ENCODE data around the gene GSTT4.
"Not testable (repeated sequence)": the region's sequence is repeated elsewhere in the genome, so short reads cannot be mapped to it uniquely, and the experiment has no call there.

GSTT4 gene

DNA sequence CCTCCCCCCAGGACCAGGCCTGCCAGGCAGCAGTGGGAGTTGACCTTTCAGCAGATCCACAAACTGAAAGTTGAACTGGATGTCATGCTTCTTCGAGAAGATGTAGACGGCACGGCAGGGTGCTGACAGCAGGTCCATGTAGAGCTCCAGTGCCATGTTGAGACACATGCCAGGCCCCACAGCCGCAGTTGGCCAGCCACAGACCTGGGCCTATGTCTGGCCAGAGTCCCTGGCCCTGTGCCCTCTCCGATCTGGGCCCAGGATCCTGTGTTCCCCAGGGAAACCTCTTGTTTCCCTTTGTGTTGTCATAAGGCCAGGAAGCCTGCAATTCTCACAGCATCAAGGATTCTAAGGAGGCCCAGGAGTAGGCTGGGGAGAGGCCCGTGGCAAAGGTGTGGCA, at the start of gene GSTT4:
TSS of gene GSTT4 (minus strand) at position 253 of the 400 bp plus-strand sequence. CDS start at position 156, 97 bp downstream.
- DNase-seq: no peak

GRCh38 chr22:24054356-24054755, 49.1 kb upstream of the GSTT4 start:
- DNase-seq: no peak

GRCh38 chr22:24053481-24054226, 48.4 kb upstream of the GSTT4 start:
- no peak for DNase-seq

DNA sequence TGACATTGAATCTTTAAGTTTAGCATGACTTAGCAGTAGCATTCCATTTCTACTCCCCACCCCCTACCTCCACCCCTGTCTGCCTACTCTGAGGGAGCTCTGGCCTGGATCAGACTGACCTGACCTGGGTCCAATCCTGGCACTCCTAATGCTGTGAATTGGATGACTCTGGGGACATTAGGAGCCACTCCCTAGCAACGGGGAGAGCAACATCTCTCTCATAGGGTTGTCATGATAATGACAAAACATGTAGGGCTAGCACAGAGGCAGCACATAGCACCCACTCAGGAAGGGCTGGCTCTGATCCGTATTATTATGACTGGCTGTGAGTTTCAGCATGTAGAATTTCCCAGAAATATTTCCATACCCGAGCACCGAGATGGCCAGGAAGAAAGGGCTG, 46.3 kb upstream of the GSTT4 start:
- no peak for DNase-seq

GRCh38 chr22:24051028-24051427, 45.8 kb upstream of the GSTT4 start:
- no peak for DNase-seq

DNA sequence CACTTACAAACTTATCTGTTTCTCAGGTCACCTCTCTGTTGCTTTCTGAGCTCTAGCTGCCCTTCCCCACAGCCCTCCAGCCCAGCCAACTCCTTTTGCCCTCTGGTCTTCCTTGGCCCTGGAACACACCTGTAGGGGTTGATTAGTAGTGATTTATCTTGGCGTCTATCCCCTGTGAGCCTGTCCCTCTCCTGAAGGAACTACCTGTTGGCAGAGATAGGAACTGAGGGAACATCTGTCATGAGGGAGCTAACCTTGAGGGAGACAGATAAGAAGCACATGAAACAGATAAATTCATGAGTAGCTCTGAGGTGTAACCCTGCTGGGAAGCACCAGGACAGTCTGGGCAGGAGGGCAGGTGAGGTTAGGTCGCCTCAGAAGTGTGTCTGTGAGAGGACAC, 44.7 kb upstream of the GSTT4 start:
- DNase-seq: no peak

- no peak for DNase-seq
Measured at GRCh38 chr22:24049211-24049610, 44.0 kb upstream of the GSTT4 start.

DNA sequence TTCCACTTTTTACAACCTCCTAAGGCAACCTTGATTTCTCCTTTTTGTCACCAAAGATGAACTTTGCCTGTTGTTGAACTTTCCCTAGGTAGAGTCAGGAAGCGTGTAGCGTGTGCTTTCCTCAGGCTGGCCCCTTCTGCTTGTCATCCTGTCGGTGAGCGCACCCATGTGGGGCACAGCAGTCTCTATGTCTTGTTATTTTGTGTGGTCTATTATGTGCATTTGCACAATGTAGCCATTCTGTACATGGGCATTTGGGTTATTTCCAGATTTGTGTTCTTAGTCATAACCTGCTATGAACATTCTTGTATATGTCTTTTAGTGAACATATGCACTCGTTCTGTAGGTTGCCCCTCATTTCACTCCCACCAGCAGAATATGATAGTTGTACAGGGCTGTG, 40.8 kb upstream of the GSTT4 start:
- no peak for DNase-seq

- DNase-seq: no peak
Measured at GRCh38 chr22:24043958-24044357, 38.7 kb upstream of the GSTT4 start.

- DNase-seq: not testable (repeated sequence)
Measured at GRCh38 chr22:24043465-24043864, 38.2 kb upstream of the GSTT4 start.

DNA sequence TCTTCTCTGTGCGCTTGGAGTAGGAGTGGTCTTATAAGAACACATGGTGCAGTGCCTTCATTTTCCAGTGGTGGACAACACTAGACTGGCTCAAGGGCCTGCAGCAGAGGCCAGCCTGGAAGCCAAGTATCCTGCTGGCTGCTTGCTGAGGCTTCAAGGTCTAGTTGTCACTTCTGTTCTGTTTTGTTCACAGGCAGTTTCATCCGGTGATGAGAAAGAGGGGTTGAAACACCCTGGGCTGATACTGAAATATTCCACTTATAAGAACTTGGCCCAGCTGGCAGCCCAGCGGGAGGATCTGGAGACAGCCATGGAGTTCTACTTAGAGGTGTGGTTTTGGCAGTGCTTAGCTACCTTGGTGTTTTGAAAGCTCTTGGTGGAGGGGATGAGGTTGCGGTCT, 35.7 kb upstream of the GSTT4 start:
- DNase-seq: no peak

- no peak for DNase-seq
Measured at GRCh38 chr22:24039046-24039445, 33.8 kb upstream of the GSTT4 start.

- peak; percentile 16 for DNase-seq
Measured at GRCh38 chr22:24037851-24038765, 32.9 kb upstream of the GSTT4 start.

DNA sequence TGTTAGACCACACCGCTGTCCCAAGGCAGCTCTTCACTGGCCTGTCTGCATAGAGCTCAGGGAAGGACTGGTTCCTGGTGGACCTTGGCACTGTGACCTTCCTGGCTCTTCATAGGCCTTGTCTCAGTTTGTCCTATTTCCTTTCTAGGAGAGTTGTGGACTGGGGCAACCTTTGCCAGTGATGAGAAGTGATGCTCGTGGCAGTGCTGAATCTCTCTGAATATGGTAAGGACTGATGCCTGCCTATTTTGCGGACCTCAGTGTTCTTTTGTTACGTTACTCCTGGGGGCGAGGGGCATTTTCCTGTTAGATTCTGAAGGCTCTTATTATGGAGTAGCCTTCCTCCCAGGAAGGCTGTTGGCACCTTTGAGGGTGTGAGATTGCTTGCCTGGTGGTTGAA, 30.0 kb upstream of the GSTT4 start:
- no peak for DNase-seq

DNA sequence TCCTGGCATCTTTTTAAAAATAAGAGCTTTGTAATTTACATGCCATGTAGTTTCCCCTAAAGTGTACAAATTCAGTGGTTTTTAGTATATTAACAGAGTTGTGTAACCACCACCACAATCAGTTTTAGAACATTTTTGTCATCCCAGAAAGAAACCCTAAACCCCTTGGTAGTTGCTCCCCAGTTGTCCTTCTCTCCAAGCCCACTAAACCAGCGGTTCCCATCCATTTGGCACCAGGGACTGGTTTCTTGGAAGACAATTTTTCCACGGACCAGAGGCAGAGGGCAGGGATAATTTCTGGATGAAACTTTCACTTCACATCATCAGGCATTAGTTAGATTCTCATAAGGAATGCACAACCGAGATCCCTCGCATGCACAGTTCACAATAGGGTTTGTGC, 28.5 kb upstream of the GSTT4 start:
- DNase-seq: no peak

DNA sequence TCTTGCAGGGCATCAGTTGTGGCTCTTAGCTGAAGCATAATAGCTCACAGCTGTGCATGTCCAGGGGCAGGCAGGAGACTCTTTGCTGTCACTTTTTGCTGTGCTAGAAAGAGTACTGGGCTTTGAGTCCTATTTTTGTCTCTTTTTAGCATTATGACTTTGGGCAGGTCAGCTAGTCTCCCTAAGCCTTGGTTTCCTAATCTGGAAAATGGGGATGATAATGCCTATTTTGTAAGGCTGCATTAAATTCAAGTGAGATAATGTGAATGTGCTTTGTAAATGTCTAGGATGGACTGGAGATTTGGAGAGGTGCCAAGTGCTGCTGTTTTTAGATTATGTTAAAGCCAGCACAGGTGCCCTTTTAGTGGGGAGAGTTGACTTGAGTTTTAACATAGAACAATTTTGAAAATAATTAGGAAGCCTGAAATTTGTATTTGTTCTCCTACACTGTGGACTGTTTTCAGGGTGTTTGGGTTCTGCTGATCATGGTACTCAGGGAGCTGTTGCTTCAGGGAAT, 25.0 kb upstream of the GSTT4 start:
- no peak for DNase-seq

DNA sequence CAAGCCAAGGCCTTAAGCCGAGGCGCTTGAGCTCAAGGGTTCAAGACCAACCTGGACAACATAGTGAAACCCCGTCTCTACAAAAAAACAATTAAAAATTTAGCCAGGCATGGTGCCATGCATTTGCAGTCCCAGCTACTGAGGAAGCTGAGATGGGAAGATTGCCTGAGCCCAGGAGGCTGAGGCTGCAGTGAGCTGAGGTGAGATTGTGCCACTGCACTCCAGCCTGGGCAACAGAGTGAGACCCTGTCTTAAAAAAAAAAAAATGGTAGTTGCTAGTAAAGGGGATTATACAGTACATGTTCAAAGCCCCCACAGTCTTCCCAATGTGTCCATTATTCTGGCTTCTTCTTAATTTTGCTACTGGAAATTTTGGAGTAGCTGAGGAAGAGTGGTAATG, 24.1 kb upstream of the GSTT4 start:
- no peak for DNase-seq

GRCh38 chr22:24028533-24028932, 23.3 kb upstream of the GSTT4 start:
- no peak for DNase-seq

DNA sequence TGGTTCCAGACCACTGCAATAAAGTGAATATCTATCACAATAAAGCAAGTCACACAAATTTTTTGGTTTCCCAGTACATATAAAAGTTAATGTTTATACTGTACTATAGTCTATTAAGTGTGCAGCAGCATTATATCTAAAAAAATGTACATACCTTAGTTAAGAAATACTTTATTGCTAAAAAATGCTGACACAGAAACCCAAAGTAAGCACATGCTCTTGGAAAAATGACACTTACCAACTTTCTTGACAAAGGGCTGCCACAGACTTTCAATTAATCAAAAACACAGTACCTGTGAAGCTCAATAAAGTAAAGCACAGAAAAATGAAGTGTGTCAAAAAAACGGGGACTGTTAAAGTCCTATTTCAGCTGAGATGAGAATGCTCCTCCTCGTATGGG, 22.7 kb upstream of the GSTT4 start:
- no peak for DNase-seq

GRCh38 chr22:24027389-24027975, 22.2 kb upstream of the GSTT4 start:
- DNase-seq: no peak

DNA sequence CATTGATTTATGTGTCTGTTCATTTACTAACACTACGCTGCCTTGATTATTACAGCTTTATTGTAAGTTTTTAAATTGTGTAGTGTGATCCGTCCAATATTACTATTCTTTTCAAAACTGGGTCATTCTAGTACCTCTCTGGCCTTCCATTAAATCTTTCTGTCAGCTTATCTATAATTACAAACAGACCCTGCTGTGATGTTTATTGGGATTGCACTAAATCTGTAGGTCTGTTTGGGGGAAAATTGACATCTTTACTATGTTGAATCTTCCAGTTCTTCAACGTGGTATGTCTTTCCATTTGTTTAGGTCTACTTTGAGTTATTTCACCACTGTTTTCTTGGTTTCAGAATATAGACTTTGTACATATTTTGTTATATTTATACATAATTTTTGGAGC, 21.5 kb upstream of the GSTT4 start:
- no peak for DNase-seq

DNA sequence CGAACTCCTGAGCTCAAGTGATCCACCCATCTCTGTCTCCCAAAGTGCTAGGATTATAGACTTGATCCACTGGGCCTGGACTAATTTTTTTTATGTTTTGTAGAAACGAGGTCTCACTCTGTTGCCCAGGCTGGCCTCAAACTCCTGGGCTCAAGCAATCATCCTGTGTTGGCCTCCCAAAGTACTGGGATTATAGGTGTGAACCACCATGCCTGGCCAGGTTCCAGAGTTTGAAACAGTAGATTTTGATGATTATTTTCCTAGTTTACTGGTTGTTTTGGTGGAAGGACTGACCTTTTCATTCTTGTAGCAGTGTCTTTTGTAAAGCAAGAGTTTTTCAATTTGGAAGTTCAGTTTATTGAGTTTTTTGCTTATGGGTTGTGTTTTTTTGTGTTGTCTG, 20.8 kb upstream of the GSTT4 start:
- DNase-seq: no peak

DNA sequence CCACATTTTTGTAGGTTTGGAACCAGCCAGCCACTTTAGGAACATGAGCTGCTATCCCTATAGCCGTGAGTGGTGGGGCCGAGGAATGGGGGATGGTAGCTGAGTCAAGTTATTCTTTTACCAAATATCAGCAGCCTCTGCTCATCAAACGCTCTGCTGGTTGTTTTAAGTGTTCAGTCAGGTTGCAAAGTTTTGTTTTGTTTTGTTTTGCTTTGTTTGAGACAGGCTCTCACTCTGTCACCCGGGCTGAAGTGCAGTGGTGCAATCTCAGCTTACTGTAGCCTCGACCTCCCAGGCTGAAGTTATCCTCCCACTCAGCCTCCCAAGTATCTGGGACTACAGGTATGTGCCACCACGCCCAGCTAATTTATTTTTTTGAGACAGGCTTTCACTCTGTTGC, 20.2 kb upstream of the GSTT4 start:
- DNase-seq: no peak

DNA sequence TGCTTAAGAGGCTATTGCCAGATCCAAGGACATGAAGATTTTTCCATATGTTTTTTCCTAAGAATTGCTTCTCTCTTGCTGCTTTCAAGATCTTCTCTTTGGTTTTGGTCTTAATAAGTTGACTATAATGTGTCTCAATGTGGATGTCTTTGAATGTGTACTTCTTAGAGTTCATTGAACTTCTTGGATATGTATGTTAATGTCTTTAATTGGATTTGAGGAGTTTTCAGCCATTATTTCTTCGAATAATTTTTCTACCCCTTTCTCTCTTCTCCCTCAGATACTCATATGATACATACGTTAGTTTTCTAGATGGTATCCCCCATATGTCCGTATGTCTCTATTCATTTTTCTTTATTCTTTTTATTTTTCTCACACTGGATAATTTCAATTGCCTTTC, 19.1 kb upstream of the GSTT4 start:
- DNase-seq: no peak

All from stimulated activated CD4-positive, alpha-beta T cell treated with anti-CD3 and anti-CD28 coated beads, Interleukin-4, amount 100 ng/mL, for 1 hour (primary cell).